ENCODE data around the gene ZHX3.

The ZHX3 gene

DNA sequence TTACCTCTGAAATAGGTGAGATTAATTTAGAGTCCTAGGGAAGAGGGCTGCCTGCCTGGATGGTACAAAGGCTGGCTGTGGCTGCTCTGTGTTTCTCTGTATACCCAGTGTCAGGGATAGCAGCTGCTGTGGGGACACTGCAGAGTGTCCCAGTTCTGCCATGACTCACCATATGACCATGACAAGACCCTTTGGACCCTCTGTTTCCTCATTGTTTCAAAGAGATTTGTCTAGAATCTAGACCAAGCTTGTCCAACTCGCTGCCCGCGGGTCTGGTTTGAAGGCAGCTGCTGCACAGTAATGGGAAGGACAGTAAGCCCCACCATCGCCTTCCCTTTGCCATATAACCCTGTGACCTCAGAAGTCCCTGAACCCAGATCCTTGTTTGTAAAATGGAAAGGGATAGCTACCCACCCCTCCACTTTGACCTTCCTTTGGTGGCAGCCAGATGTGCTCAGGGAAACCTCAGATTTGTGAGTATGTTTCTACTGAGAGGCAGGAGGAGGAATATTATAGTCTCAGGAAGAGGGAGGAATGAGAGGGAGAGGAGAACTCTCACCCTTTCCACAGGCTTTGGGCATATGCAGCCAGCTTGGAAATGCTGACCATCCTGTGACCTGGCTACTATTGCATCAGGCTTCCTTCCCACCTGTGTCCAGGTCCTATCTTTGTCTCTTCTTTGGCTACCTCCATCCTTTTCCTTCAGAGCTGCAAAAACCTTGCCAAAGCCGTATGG is 166.2 kb downstream of the ZHX3 start:
- DNase-seq (ENCODE audit: low read depth in 2 of 2) = no peak

DNA sequence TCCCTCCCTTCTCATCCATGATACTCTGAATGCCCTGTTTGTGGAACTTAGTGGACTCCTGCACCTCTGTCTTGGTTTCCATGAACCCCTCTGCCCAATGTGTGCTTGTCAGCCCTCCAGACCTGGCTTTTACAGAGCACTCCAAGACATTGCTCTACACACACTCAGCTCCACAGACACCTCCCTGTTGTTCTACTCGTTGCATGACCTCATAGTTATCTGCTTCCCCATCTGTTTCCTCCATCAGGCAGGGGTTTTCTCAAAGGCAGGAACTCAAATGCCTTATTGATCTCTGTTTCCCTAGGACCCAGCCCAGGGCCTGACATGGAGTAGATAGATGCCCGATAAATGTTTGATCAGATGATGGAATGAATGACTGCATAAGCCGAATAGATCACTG is 166.9 kb downstream of the ZHX3 start:
- no peak for DNase-seq (ENCODE audit: low read depth in 2 of 2)

DNA sequence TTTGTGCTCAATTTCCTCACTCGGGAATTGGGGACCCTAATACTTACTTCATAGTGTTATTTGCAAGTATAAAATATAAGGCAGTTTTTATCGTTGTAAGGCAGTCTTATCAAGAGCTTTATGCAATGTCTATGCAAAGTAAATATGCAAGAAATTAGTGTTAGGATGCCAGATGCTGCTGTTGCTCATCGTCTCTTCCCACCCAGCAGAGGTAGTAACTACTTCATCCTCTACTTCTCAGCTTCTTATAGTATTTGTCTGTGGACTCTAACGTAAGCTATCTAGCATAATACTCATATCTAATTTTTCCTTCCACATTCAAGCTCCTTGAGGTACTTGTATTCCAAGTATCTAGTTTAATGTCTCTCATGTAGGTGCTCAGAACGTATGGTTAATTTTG is 168.6 kb downstream of the ZHX3 start:
- no peak for DNase-seq (ENCODE audit: low read depth in 2 of 2)

DNA sequence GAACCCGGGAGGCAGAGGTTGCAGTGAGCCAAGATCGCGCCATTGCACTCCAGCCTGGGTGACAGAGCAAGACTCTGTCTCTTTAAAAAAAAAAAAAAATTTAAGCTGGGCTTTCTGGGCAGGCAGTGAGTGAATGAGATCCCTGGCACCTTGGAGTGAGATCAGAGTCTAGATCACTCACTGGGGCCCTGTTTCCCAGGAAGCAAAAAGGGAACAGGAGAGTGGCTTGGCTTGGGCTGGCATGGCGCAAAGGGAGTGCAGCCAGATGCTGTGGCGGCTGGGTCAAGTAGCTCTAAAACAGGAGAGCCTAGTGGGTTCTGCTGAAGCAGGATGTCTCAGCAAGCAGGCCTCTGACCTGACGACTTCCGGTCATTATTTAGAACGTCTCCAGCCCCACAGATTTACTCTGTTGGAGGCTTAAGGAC is 169.8 kb downstream of the ZHX3 start:
- DNase-seq (ENCODE audit: low read depth in 2 of 2) = no peak

DNA sequence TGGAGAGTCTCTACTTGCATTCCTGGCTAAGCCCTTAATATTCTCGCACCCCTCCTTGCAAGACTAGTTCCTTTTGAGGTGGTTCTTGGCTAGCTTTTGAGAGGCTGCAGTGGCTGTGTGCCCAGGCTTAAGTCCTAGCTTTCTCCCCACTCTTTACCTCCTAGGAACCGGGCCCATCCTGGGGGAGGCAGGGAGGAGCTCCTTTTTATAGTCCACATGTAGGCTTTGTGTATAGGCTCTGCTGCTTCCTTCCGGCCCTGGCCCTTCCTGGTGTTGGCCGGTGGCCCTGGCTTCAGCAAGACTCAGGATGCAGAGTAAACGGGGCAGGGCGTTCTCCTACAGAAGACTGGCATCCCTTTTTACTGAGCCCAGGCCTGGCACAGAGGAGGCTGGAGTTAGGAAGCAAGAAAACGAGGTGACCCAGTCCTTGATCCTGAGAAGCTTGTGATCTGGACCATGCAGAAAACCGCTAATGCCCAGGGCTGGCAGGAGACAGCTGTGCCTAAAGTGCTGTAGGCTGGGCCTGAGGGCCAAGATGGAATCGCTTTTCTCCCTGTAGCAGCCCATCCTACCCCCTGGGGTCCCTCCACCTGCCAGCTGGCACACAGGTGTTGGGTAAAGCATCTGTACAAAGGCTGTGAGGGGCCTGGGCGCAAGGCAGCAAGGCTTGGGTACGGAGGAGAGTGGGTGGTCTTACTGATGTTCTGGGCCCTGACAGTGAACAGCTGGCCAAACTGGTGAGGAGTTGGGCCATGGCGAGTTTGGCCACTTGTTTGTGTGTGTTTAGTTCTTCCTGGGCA is 171.5 kb downstream of the ZHX3 start:
- no peak for DNase-seq (ENCODE audit: low read depth in 2 of 2)

DNA sequence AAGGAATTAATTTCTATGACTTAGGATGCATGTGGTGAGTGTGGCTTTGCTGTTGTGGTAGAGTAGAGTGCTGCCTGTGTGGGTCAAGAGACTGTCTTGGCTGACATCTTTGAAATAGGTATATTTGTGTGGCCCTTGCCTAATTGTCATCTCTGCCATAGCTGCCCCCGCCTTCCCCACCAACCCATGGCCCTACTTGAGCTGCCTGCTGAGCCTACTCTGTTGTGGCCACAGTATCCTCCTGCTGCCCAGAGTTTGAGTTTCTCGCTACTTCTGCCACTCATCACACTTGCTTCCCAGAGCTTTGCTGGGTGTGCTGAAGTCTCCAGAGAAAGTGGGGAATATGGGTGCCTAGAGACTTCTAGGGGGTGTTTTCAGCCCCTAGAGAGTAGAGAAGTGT is 172.2 kb downstream of the ZHX3 start:
- DNase-seq (ENCODE audit: low read depth in 2 of 2) = no peak

DNA sequence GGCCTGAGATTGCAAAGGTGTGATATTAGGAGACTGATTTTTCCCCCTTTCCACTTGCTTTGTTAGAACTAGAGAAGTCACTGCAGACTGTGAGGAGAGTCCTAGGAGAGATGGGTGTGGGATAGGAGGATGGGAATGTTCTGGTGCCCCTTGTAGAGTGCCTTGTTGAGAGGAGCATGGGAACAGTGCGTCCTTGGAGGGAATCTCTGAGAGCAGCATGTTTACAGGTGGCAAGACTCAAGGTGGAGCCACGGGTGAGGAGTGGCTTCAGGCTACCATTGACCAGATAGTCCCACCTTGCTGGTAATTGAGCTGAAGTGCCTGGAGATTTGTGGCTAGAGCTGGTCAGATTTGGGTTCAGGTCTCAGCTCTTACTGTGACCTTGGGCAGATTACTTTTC is 174.2 kb downstream of the ZHX3 start:
- DNase-seq (ENCODE audit: low read depth in 2 of 2) = no peak

DNA sequence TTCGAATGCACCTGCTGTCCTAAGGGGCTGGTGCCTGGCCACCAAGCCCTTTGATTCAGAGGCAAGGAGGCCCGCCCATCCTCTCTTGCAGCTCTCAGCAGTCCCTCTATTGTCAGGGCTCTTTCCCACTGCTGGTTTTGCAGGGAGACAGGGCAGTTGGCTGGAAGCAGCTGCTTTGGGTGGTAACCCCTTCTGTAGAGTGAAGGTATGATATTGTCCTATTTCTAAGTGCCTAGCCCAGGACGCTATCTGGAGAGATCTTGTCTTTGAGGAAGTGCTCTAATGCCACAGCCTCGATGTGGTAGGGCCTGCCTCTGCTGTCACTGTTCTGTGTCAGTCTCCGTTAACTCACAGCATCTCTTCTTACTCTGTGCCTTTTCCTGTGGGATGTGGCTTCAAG is 174.6 kb downstream of the ZHX3 start:
- no peak for DNase-seq (ENCODE audit: low read depth in 2 of 2)

DNA sequence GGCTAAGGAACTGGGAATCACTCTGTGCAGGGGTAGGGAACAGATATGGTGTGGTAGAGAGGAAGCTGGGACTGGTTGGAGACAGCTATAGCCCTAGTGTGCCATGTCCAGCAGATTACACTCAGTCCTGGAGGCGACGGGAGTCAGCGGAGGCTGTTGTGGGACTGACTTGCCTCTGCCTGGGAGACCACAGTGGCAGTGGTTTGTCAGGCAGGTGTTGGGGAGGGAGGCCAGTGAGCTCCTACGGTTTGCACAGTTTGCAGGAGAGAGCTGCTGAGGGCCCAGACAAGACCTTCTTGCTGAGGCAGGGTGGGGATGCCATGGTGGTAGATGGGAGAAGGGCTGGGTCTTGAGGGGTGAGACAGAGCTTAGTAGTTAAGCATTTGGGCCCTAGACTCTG is 175.3 kb downstream of the ZHX3 start:
- DNase-seq (ENCODE audit: low read depth in 2 of 2) = no peak

DNA sequence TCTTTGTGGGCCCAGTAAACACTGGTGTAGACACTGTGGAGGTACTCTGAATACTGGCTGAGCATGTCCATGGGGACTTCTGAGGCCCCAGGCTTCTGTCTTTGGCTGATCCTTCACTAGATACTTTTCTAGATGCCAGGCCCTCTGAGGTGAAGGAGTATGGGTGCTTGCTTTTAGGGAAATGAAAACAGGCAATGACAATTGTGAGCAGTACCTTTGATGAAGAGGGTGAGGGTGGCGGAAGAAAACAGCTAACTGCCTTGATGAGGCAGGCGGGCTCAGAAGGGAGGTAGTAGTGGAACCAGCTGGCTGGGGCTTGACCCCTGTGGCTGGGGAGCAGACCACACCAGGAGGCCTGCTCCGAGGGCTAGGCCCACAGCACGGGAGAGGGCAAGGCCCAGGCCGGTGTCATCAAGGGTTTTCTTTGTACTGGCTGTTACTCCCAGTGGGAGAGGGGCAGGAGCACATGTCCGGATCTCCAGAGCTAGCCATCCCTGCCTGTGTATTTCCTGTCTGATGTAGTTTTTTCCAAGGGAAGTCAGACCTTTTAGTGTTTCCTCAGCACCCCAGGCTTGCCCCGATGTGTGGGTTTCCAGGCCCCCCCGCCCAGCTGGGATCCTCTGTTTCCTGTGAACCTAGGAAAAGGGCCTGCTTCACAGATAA is 176.2 kb downstream of the ZHX3 start:
- DNase-seq (ENCODE audit: low read depth in 2 of 2) = no peak

DNA sequence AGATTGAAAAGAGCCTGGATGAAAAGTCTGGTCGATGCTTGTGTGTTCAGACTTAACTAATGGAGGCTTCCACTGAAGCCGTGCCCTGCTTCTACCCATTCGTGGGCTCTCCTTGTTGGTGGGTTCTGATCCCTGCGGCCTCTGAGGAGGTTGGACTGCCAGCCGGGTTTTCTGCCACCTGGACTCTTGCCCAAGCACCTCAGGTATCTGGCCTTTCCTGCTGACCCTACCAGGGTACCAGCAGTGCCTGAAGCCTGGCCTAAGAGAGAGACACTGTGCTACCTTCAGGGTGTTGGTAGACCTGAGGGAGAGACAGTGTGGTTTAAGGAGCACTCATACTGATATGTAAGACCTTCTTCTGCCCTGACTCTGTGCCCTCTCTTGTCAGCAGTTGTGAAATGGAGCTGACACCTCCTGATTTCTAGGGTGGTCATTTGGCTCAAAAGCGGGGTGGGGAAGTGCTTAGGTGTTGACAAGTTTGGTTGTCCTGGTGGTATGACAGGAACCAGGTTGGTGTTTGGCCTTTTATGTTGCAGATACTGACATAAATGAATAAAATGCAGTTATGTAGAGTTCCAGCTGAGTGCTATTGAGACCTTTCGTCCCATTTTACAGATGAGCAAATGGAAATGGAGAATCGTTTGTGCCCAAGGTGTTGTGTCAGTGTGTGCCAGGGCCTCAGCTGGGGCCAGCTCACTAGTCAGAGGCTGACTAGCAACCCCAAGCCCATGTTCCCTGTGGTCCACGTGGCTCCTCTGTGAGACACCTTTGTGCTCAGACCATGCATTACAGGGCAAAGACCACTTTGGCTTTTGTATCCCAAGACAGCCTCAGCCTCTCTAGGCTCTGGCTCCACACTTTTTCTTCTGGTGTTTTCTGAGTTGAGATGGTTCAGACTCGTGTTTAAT is 177.1 kb downstream of the ZHX3 start:
- DNase-seq (ENCODE audit: low read depth in 2 of 2) = no peak

DNA sequence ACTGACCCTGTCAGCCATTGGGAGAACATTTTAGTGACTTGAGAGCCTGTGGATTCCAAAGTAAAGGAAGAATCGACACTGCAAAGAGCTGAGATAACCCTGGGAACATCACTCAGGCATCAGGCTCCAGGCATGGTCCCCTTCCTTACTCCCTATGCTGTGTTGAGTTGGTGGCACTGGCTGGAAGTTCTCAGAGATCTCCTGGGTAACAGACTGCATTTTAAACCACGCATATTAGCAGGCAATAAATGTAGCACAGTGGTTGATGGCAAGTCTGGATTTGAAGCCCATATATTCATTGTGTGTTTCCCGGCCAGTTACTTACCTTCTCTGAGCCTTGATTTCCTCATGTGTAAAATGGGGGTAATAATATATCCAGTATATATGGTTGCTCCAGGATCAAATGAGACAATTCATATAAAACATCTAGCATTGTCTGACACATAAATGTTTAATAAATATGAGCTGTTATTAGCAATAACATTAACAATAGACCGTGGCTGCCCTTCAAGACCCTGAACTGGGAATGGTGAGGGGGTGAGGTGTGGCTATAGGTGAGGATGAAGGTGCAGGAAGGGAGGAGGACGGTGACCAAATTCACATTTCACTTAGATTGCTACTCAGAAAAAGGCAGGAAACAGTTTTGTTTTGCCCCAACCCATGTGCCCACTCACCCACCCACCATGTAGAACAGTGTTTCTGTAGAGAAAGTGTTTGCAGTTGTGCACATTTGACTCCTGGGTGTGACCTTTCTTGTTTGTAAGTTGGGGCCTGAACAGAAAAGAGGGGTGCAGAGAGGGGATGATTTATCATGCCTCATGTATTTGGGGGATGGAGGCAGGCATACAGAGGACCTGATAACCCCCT is 178.1 kb downstream of the ZHX3 start:
- DNase-seq (ENCODE audit: low read depth in 2 of 2) = no peak

DNA sequence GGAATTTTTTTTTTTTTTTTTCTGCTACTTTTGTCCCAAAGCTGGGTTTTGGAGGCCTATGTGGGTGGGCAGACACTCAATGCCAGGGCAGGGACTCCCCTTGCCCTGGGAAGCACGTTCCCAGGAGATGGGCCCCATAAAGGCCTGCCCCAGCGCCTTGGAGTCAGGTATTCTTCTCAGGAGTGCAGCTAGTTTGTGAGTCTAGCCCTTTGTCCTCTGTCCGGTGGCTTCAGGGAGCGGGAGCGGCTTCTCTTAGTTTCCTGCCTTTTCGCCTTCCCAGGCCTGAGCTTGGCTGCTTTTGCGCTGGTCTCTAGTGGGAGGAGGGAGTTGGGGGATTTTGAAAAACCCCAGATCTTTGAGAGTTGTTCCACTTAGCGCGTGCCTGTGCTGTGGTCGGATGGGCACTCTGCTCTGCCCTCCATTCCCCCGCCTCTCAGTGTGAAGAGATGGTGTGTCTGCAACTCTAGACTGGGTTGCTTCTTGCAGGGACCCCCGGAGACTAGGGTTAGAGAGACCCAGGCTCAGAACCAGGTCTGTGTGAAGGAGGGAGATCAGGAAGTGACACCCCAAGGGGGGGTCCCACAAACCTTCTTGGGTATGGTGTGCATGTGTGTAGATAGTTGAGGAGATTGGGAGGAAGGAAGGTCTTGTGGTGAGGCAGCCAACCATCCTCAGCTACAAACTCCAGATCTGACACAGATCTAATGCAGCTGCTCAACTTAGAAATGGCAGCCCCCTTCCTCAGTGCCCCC is 178.9 kb downstream of the ZHX3 start:
- DNase-seq (ENCODE audit: low read depth in 2 of 2) = no peak

DNA sequence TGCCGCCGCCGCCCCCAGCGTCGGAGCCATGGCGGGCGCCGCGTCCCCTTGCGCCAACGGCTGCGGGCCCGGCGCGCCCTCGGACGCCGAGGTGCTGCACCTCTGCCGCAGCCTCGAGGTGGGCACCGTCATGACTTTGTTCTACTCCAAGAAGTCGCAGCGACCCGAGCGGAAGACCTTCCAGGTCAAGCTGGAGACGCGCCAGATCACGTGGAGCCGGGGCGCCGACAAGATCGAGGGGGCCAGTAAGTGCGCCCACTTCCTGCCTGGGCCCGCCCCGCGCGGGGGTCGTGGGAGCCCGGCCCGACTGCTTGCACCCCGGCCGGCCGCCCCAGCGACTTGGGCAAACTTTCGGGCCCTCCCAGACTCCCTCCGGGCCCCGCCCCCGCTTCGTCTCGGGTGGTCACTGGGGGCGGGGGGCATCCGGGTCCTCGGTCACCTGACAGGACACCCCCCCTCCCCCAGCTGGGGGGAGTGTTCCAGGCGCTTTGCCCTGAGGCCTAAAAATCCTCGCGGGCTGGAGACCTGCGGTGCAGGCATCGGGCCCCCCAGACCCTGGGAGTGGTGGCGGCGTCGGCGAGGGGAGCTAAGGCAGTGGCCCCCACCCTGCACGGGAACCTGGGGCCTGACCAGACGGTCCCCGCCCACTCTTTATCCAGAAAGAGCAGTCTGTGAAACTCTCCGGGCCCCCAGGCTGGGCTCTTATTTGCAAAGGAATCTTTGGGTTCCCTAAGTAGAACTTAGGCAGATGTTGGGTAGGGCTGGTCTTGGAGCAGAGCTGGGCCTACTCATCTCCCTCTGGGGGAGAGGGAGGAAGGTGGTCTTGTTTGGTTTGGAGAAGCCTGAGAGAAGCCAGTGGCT is 179.7 kb downstream of the ZHX3 start:
- peak; percentile 37 for DNase-seq (ENCODE audit: low read depth in 2 of 2)

DNA sequence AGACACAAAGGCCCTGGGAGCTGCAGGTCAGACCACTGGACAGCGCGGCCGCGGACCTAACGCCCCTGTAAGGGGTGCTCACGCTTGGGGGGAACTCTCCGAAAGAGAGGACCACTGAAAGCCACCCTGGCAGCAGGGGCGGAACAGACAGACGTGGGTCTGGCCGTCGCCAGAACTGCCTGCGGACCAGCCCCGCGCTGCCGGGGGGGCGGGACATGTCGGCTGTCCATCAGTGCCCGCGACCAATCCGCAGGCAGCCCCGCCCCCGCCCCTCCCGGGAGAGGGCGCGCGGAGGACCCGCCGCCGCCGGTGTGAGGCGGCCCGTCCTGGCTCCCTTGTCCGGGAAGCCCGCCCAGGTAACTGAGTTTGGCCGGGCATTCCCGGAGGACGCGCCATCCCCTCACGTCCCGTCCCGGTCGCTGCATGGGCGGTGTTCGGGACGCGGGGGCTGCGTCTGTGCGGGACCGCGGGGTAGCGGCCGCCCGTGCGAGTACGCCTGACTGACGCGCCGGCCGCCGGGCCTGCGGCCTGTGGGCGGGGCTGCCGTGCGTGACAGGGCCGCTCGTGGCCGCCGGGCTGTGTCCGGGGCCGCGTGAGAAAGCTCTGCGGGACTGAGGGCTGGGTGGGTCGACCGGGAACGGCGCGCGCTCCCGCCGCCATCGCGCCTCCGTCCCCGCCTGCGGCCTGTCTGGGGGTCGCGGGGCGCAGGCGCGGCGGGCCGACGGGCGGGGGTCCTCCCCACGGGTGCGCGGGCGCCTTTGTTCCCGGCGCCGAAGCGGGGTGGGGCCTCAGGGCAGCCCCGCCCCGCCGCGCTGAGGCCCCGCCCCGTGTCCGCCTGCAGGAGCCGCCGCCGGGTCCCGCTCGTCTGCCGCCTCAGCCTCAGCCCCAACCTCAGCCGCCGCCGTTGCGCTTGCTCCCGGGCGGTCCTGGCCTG is 180.6 kb downstream of the ZHX3 start, which contains the start of gene PLCG1:
TSS of gene PLCG1 (plus strand) at position 864 of the 934 bp plus-strand sequence. CDS start 99 bp downstream, outside the sequence.
- peak; percentile 49 to 59 for DNase-seq (ENCODE audit: low read depth in 2 of 2)

DNA sequence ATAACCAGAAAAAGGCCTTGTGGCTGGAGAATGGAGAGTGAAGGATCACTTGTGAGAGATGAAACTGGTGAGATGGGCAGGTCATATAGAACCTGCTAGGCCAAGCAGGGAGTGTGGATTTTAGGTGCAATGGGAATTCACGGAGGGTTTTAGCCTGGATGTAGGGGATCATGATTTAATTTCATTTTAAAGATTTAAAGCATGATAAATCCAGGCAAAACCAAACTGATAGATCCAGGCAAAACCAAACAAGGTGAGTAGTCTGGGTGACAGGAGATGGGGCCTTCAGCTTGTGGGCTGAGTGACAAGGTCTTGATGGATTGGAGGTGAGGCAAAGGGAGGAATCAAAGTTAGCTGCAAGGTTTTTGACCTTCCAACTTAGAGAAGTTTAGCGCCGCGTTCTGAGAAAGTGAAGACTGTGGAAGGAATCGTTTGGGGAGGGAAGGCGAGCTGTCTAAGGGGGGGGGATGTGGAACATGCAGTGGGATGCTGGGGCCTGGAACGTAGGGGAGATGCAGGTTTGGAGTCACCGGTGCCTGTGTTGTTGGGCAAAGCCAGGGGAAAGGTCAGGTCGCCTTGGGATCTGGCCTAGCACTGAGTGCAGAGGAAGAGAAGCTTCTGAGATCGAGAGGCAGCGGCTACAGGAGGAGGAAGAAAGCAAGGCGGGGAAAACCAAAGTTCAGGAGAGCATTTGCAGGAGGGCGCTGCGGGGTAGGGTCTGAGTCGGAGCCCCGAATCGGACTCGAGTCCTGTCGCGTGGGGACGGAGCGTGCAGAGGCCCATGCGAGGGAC is 181.4 kb downstream of the ZHX3 start:
- DNase-seq (ENCODE audit: low read depth in 2 of 2) = no peak

All from fibroblast of skin of left biceps (primary cell).